Erythroblast (primary cell): Measurements from ENCODE around the gene TRABD2B.

Source experiments
- GATA1 ChIP-seq: IDR thresholded peaks from 2 replicates; pipeline ENCODE4 v1.6.1; 2011; ENCODE audit warnings: low read depth, mild to moderate bottlenecking, control low read depth, low read length, moderate library complexity
- POLR2A ChIP-seq: IDR thresholded peaks from 2 replicates; pipeline ENCODE4 v1.6.1; 2011; ENCODE audit warnings: mild to moderate bottlenecking, low read length

DNA sequence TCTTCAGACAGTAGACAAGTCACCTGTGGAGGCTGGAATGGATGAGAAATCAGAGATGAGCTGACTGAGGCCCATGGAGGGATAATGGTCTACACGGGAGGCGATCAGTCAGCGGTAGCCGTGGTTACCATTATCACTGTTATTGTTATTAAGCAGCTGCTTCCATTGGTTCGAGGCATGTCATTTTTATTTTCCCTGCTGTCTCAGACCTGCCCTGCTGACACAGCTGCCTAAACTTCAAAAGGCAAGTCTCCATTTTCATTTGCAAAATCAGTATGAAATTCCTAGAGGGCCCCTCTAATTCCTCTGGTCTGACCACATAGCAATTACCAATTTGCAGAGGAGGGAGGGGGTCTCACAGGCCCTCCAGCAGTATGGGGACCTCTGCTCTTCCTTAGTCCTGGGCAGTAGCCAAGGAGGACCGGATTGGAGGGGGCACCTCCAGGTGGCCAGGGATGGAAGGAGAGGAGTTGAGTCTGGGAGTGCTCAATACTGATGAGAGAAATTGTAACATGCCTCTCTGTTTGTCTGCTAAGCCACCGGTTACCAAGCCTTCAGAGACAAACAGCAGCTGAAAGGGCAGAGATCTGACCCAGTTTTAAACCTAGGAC, 184.2 kb downstream of the TRABD2B start:
- TF ChIP-seq POLR2A (no peak), GATA1 (no peak)
